Retina (tissue), 1 donor: ENCODE data around the gene SMDT1.
"Not testable (repeated sequence)": the region's sequence is repeated elsewhere in the genome, so short reads cannot be mapped to it uniquely, and the experiment has no call there.

ENCODE experiments used
- DNase-seq: peaks from one replicate; pipeline ENCODE4 v3.0.0-alpha.2; 2016

SMDT1 gene

DNA sequence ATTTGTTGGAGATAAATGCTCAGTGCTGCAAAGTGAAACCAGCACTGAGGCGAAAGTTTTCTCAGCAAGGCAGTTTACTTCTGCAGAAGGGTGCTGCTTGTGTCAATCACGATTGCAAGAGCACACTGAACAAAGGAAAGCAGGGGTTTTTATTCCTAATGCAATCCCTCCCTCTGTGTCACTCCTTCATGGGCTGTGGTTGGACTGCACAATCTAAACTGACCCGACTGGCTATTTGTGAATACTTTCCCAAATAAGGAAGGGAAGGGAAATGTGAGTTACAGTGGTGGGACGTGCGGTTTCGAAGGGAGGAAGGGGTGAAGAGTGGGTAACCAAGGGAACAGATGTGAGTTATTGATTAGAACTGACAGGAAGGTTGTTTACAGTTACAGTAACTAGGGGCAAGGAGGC lies 35.9 kb downstream of the SMDT1 start:
- DNase-seq = not testable (repeated sequence)

DNA sequence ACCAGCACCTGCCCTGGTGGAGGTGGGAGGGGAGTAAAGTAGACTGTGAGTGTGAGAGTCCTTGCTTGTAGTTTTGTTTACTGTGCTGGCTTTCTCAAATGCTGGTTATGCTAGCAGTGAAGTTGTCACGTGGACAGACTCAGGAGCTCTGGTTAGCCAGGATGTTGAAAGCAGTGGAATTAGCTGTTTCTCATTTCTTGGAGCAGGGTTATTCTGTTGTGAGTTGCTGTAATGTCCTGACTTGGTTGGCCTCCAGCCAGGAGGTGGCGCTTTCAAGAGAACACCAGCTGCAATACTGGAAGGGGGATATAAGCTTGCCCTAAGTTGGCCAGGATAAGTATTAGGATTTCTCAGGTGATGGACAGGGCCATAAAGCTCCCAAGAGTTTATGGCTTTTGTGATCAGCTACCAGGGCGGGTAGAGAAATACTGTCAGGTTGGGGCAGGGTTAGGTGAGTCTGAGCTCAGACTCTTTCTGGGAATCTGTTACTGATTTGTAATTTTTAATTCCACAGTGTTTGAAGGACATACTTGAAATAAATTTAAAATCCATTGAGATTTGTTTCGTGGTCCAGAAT lies 37.4 kb downstream of the SMDT1 start:
- no peak for DNase-seq

DNA sequence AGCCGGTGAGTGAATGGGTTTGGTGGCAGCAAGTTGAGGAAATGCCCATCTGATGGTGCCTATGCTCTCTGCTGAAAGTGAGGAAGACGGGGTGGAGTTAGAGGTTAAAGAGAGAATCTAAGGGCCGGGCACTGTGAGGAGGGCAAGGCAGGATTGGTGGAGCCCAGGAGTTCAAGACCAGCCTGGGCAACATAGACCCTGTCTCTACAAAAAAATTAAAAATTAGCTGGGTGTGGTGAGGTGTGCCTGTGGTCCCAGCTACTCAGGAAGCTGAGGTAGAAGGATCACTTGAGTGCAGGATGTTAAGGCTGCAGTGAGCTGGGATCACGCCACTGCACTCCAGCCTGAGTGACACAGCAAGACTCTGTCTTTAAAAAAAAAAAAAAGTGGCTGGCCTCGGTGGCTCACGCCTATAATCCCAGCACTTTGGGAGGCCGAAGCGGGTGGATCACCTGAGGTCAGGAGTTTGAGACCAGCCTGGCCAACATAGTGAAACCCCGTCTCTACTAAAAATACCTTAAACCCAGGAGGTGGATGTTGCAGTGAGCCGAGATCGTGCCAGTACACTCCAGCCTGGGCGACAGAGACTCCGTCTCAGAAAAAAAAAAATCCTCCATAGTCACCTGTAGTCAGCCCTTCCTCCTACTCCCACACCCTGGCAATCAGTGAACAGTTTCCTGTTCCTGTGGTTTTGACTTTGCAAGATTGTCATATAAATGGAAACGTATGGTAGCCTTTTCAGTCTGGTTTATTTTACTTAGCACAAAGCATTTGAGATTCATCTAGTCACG lies 40.9 kb downstream of the SMDT1 start:
- DNase-seq = not testable (repeated sequence)

DNA sequence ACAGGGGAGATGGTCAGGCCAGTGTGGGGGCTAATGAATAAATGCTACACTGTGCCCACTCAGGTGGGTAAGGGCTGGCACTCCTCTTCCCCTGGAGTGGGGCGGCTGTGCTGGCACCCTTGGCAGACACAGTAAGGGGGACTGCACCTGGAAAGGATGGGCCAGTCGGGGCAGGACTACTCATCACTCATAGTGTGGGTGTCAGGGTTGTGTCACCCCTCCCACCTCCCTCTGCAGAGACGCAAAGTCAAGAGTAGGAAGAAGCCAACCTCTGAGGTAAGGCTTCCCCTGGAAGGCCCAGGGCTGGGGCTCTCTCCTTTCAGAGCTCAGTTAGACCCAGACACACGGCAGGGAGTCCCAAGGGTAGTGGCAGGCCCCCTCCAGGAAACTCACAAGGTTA lies 44.0 kb downstream of the SMDT1 start:
- DNase-seq = not testable (repeated sequence)

DNA sequence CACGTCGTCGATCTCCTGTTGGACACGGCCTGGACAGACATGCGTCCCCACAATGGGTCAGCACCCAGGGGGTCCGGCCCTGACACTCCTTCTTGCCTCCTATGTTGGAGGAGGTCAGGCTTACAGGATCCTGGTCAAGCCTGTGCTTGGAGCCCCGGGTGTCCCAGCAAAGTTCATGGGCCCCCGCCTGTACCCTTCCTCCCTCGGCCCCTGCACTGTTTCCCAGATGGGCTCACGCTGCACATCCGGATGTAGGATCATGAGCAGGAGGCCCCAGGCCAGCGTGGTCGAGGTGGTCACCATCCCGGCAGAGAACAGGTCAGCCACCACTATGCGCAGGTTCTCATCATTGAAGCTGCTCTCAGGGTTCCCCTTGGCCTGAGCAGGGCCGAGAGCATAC lies 48.1 kb downstream of the SMDT1 start:
- no peak for DNase-seq

DNA sequence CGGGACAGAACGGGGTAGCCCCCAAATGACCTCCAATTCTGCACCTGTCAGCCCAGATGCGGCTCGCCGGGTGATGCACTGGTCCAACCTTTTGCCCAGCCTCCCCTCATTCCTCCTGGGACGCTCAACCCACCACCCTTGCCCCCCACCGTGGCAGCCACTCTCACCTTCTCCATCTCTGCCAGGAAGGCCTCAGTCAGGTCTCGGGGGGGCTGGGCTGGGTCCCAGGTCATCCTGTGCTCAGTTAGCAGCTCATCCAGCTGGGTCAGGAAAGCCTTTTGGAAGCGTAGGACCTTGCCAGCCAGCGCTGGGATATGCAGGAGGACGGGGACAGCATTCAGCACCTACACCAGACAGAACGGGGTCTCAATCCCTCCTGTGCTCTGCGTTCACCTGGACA lies 48.5 kb downstream of the SMDT1 start:
- not testable (repeated sequence) for DNase-seq

DNA sequence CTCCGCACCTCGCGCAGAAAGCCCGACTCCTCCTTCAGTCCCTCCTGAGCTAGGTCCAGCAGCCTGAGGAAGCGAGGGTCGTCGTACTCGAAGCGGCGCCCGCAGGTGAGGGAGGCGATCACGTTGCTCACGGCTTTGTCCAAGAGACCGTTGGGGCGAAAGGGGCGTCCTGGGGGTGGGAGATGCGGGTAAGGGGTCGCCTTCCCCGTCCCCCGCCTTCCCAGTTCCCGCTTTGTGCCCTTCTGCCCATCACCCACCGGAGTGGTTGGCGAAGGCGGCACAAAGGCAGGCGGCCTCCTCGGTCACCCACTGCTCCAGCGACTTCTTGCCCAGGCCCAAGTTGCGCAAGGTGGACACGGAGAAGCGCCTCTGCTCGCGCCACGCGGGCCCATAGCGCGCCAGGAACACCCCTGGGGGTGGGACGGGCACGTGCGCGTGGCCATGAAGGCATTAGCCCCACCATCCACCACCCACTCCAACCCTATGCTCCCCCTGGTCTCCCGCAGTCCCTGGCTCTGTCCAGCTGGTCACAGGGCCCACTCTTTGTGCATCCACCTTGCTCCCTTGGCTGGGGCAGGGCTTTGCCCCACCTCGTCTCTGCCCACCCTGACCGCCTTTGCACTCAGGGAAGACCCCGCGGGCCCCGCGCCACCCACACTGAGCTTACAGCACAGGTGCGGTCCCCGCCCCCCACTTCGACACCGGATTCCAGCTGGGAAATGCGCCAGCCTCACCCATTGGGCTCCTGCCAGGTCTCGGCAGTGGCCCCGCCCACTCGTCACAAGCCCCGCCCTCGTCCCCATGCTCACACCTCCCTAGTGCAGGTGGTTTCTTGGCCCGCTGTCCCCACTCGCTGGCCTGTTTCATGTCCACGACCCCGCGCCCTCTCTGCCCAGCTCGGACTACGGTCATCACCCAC lies 49.5 kb downstream of the SMDT1 start:
- DNase-seq = not testable (repeated sequence)

DNA sequence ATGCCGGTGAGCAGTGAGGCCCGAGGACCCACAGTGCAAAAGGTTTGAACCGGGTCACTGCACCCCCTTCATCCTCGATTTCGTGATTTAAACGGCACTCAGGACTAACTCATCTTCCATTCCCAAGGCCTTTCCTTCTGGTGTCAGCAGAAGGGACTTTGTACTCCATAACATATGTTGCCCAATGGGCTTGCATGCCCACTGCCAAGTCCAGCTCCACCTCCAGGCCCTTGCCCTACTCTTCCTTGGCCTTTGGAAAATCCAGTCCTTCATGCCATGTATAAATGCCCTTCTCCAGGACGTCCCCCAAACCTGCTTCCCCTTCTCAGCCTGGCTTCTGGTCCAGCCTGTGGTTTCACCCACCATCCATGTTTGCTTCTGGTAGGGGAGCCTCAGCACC lies 50.7 kb downstream of the SMDT1 start:
- DNase-seq = not testable (repeated sequence)

DNA sequence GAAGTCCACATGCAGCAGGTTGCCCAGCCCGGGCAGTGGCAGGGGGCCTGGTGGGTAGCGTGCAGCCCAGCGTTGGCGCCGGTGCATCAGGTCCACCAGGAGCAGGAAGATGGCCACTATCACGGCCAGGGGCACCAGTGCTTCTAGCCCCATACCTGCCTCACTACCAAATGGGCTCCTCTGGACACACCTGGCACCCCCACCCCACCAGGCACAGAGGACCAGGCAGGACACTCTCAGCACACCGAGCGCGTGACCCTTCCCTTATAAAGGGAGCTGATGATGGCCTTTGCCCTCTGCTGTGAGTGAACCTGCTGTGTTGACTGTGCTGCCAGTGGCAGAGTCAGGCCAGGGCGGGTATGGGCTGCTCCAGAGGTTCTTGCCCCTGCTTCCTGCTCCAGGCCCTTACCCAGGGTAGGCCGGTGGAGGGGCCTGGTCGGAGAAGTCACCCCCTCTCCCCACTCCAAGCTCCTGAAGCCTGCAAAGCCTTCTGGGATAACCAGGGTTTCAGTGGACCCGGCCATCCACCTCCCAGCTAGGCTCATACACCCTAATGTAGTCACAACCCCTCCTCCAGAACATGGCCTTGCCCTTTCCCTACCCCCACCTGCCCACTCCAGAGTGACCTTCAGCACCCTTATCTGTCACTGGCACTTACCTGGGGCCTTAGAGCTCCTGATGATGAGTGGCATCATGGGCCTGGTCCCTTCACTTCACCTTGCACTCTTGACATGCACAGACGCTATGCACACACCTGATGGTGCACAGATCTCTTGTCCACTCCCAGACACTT lies 51.3 kb downstream of the SMDT1 start, which contains the start of gene CYP2D6:
Gene CYP2D6 (minus strand): TSS at position 172 of the 793 bp plus-strand sequence. CDS start 19 bp downstream, at position 153.
- not testable (repeated sequence) for DNase-seq

DNA sequence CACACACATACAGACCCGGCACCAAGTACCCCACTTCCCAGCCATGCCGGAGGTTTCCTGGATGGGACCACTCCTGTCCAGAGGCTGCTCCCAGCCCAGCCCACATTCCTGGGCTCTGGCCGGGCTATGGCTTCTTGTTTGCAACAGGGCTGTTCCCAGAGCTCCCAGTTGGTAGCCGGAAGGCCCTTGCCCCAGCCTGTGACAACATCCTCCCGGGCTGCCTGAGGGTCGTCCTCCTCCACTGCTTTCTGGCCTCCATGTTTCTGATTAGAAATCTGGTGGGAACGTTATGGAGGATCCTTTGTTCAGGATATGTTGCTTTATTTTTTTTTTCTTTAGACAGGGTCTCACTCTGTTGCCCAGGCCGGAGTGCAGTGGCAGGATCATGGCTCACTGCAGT lies 52.1 kb downstream of the SMDT1 start:
- no peak for DNase-seq

DNA sequence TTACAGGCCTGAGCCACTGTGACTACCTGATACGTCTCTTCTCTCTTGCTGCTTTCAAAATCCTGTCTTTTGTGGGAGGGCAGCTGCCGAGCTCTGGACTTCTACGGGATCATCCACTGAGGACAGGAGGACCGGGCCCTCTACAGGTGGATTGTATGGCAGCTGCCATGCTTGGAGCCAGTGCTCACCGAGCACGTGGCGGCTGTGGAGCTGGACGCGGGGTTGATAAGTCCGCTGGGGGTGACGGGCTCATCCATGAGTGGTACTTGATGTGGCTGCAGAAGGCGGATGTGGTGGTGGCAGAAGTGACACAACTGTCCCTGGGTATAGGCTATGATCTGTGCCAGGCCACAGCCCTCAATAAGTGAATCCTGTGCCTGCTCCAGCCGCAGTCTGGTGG lies 53.0 kb downstream of the SMDT1 start:
- no peak for DNase-seq
